GM12801 (cell line): ENCODE results near the gene ANXA10.

Experiments used
- CTCF ChIP-seq: IDR thresholded peaks from one replicate; pipeline ENCODE4 v1.5.1; 2011; ENCODE audit warnings: control low read depth; ENCODE audit not compliant: insufficient read length; ENCODE audit errors: extremely low read depth

ANXA10 gene

DNA sequence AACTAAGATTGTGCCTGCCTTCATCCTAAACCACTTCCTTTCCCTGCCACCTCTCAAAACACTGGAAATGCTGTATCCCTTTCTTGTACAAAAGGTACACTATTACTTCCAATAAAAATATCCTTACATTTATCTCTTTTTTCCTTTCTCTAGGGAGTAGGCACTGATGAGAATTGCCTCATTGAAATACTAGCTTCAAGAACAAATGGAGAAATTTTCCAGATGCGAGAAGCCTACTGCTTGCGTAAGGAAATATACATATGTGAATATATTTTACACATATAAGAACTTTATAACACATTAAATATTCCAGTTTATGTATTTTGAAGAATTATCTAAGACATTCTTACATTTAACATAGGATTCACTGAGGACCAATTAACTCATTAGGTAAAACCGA lies 71.7 kb downstream of the ANXA10 start:
- TF ChIP-seq CTCF = no peak

GRCh38 chr4:168164915-168165548 lies 72.7 kb downstream of the ANXA10 start:
- TF ChIP-seq CTCF = no peak

DNA sequence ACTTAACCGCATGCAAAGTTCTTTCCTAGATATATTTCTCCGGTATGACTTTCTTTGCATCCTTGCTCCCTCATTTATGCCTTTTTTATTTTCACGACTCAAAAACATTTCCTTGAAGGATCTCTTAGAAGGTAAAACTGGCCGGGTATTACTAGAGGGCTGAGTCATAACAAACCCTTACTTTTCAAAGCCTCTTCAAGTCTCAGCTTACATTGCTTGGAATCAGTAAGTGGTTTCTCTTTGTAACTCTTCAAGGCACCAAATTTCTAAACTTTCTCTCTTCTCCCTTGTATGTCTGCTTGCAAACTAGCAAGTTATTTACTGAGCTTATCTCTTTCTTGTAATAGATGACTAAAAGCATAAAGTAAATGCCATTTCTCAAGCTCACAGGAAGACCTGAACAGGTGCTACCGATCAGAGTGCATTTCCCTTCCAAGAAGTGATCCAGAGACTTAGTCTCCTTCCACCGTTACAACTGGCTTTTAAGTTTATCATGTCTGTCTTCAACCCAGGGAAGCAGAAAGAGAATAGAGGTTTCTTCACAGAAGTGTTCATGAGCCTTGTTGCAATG lies 75.5 kb downstream of the ANXA10 start:
- no peak for TF ChIP-seq CTCF

- no peak for TF ChIP-seq CTCF
Observed at GRCh38 chr4:168174308-168174707, 82.0 kb downstream of the ANXA10 start.

- no peak for TF ChIP-seq CTCF
Observed at GRCh38 chr4:168177546-168178149, 85.3 kb downstream of the ANXA10 start.

- no peak for TF ChIP-seq CTCF
Observed at GRCh38 chr4:168183717-168184571, 91.6 kb downstream of the ANXA10 start.

GRCh38 chr4:168188754-168189153 lies 96.4 kb downstream of the ANXA10 start:
- TF ChIP-seq CTCF = no peak
